ENCODE results near the gene SYN1.

Gene SYN1

DNA sequence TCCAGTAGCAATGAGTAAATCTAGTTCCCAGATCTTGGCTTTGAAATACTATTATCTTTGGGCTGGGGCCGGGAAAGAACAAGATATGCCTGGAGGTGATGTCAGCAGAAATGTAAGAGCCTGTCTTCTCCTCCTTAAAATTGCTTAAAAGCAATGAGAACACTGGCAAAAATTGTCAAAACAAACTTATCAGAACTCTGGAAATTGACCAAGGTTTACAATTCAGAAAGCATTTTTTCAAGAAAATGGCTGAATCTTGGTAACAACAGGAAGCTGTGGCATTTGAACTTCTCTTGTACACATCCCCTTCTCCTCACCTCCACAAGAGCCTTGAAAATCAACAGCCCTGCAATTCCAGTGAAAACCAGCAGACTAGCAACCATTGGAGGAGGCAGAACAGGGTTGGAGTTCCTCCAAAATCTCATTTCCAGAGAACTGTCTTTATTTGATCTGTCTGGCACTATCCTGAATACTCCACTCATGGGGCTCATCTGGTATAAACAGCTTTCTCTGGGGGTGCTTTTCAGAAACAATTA is 23.9 kb downstream of the SYN1 start:
- DNase-seq (ENCODE audit: low spot score), result no peak

DNA sequence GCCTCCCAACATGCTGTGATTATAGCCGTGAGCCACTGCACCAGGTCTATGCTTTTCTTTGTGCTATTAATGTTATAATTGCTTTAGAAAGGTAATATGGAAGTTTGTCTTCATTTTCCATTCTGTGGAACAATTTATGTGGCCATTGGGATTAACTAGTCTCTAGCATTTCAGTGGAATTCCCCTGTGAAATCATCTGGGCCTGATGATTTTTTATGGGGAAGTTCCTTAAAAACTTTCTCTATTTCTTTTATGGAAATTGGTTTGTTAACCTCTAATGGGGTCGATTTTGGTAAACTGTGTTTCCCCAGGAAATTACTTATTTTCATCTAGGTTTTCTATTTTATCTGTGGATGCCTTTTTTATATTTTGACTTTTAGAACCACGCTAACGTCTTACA is 26.1 kb downstream of the SYN1 start:
- DNase-seq (ENCODE audit: low spot score), result no peak

DNA sequence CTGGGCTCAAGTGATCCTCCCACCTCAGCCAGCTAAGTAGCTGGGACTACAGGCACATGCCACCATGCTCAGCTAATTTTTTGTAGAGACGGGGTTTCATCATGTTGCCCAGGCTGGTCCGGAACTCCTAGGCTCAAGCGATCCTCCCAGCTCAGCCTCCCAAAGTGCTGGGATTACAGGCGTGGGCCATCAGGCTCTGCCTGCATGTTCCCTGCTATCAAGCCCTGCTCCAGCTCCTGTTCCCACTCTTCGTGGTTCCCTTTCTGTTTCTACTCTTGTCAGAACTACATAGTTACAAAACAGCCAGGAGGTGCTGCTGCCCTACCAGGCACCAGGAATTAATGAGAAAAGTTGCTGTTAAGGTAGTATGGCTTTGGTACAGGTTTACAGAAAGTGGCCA is 28.7 kb downstream of the SYN1 start:
- DNase-seq (ENCODE audit: low spot score), result no peak

DNA sequence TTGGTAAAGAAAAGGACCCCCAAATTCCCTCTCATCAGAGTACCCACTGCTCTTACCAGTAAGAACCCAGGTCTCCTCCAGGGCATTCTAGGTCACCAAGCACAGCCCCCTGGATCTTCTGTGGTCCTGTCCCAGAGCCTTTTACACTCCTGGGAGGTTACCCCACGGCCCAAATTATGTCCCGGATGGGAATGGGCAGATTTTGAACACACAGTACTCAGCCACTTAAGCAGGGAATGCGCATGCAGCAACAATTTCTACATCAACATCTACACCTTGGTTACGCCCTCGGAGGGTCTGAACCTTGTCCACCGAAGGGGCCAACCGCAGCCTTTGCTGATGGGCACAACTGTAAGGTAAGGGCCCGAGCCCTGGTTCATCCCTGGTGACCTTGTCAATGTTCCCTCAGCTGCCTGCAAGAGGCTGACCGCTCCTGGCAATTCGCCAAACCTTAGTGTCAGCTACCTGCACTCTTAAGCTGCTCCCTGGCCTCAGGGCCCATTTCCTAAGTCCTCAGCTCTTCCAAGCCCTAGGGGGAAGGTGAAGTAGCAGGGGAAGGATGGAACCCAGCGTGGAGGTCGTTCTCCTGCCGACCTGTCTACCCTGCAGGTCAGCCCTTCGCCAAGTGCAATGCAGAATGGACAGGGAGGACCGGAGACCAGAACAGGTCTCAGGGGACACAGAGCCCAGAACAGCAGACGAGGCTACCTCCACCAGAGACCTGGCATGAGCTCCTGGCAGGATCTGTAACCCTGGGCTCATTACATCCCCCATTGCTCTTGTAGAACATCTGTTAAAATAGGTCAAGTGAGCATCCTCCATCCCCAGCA is 31.5 kb downstream of the SYN1 start:
- no peak for DNase-seq (ENCODE audit: low spot score)

DNA sequence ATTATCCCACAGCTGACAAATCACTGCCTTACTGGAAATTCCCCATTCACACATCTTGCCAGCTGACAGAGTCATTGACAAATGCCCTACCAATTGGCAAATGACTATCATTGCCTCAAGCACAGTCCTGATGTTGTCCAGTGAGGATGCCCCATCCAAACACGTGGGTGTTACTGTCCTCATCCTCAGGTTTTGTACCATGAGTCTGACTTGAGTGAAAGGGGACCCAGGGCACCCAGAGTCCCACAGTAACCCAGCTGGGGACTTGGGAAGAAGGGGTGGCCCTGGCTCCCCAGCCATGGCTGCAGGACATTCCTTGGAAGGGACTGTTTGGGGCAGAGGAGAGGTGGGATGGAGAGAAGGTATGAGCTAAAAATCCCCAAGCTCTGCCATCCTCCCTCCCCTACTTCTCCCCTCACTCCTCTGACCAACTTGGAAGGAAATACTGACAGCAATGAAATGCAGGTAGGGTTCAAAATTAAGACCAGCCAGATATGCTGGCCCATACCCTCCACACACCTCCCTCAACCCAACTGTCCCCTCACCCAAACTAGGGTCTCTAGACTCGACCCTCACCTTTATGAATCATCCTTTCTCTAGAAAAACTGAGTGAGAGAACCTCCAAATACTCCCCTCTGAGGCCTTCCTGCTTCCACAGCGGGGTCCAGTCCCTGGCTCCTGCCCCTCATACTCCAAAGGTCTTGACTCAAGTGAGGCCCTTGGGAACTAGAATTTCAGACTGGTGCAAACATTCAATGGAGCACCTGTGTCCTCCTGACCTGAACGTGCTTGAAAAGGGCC is 32.4 kb downstream of the SYN1 start:
- DNase-seq (ENCODE audit: low spot score), result no peak

- no peak for DNase-seq (ENCODE audit: low spot score)
Observed at GRCh38 chrX:47586043-47586787, 33.4 kb downstream of the SYN1 start.

GRCh38 chrX:47585273-47585672 is 34.4 kb downstream of the SYN1 start:
- DNase-seq (ENCODE audit: low spot score), result no peak

- DNase-seq (ENCODE audit: low spot score), result no peak
Observed at GRCh38 chrX:47584714-47585113, 34.9 kb downstream of the SYN1 start.

DNA sequence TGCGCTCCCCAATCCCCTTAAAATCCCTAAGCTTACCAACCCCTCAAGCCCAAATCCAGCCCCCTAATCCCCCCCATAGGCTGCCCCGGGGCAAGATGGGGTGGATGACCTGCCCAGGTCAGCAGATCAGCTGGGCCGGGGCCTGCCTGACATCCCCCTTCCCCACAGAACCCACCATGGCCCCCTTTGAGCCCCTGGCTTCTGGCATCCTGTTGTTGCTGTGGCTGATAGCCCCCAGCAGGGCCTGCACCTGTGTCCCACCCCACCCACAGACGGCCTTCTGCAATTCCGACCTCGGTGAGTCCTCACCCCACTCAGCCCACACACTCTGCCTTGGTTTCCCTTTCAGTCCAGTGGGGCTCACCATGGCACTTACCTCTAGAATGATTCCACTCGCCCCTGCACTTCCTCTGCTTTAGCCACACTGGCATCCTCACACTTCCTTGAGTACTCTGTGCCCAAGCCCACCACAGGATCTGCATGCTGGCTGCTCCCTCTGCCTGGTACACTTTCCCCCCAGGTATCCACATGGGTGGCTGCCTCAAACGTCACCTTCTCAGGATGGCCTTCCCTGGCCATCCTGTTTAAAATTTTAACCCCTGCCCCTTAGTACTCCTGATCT is 36.3 kb downstream of the SYN1 start:
- no peak for DNase-seq (ENCODE audit: low spot score)

DNA sequence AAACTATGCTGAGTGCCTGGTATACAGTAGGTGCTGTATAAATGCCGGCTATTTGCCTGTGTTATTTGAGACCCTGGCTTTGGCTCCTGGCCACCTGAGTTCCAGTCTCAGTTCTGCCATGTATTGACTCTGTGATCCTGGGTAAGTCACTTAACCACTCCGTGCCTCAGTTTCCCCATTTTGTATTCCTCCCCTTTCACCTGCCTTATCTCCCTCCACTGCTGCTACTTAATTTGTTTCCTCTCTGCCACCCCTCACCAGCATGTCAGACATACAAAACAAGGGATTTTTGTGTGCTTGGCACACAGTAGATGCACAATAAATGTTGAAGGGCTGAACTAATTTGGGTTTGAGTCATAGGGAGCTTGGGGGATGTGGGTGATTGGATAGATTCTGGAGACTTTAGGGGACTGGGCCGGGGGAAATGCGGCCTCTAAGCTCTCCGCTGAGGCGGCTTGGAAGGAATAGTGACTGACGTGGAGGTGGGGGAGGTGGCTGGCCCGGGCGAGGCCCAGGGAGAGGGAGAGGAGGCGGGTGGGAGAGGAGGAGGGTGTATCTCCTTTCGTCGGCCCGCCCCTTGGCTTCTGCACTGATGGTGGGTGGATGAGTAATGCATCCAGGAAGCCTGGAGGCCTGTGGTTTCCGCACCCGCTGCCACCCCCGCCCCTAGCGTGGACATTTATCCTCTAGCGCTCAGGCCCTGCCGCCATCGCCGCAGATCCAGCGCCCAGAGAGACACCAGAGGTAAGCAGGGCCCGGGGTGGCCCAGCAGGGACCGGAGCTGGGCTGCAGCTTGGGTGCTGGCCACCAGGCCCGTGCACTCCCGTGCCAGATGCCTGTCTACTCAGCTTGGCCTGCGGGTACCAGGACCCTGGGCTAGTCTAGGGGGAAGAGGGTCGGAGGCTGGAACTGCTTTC is 37.7 kb downstream of the SYN1 start, which contains the start of gene TIMP1:
TIMP1 (plus strand) TSS at position 706 of the 917 bp plus-strand sequence. CDS start 980 bp downstream, outside the sequence.
- peak; percentile 64 for DNase-seq (ENCODE audit: low spot score)

DNA sequence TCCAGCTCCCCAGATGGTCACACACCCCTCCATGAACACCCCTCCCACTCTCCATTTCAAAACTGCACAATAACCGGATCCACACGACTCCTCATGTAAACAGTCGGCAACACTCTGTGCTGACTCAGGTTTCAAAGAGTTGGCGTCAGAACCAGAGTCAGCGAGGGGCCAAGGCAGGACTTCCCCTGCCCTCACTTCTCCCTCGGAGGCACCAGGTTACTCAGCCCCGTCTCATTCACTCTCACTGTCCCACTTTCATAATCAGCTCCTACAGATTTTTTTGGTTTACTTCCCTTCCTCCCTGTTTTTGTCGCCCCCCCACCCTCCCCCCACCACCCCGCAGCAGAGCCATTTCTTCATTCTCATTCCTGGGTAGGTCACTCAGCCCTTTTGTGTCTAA is 40.1 kb downstream of the SYN1 start:
- DNase-seq (ENCODE audit: low spot score), result no peak

- no peak for DNase-seq (ENCODE audit: low spot score)
Observed at GRCh38 chrX:47578692-47579091, 41.0 kb downstream of the SYN1 start.

DNA sequence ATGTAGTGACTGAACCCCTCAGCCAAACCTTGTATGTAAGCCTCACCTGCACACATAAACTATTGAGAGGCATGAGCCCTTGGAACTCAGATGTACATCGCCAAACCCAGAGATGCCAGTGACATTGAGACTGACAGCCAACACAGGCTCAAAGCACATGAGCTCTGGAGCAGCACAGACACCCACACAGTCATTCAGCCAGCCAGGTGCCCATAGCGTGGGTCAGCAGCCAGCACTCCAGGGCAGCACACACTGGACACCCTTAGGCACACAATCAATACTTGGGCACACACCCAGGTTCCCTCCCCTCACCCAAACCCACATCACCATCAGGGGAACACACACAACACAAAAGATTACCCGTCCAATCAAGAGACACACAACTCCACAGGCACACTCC is 41.8 kb downstream of the SYN1 start:
- no peak for DNase-seq (ENCODE audit: low spot score)

DNA sequence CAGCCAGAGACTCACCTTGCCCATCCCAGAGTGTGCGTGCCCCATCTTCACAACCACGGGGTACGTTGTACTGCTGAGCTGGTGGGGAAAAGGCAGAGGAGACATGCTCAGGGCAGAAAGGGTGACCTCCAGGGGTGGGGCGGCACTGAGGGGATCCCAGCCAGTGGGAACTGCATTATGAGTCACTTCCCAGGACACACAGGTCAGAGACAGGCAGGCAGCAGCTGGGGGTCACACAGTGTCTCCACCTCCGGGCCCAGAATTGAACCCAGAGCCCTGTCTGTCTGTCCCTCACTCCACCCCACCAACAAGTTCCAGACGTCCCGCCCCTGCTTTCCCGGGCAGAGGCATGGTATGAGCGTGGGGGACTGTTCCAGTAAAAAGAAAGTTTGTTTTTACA is 42.2 kb downstream of the SYN1 start:
- DNase-seq (ENCODE audit: low spot score), result no peak

GRCh38 chrX:47576021-47576898 is 43.4 kb downstream of the SYN1 start:
- no peak for DNase-seq (ENCODE audit: low spot score)

- no peak for DNase-seq (ENCODE audit: low spot score)
Observed at GRCh38 chrX:47574547-47575301, 44.9 kb downstream of the SYN1 start.

DNA sequence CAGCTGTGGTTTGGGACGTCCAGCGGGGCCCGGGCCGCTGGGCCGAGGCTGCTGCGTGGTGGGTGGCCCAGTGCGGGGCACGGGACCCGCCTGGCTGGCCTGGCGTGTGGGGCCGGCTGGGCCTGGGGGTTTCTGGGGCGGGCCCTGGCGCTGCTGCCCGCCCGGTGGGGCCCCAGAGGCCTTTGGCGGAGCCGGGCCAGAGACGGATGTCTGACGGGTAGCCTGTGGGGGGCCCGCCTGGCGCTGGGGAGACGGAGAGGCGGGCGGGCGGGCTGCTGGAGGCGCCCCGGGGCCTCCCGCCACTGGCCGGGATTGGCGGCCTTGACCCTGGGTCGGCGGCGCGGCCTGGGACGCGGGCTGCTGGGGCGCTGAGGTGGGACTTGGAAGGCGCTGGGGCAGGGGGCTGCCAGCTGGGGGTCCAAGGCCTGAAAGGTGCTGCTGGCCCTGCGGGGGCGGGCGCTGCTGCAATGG is 45.5 kb downstream of the SYN1 start:
- DNase-seq (ENCODE audit: low spot score), result no peak

DNA sequence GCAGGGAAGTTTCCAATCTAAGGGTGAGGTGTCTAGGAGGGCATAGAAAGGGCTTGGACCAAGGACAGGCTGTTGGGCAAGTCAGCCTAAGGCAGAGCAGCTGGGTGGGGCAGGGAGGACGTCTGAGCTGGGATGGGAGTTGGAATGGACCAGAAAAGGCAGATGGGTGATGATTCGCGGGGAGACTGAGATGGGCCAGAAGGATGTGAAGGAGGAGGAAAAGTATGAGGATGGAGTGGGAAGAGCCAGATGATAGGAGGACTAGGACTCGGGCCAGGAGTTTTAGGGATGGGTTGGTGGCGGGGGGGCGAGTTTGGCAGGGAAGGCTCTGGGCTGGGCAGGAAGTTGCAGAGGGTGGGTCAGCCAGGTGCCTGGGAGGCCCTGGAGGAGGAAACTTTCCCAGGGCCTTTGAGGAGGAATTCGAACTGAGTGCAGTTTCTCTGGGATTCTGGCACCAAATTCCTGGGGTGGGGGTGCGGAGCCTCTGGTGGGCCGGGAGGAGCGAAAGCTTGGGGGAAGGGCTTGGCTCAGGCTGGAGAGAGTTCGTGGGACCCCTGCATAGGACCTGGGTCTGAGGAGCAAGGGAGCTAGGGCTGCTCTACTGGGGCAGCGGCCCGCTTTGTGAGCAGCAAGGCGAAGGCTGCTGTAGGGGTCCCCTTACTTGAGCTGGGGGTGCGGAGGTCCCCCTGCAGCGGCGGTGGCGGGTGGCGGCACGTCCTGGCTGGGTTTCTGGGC is 46.1 kb downstream of the SYN1 start:
- DNase-seq (ENCODE audit: low spot score), result no peak

Measured in Ammon's horn (tissue), 1 donor.